Measurements from ENCODE around the gene SEMA3G.

The SEMA3G gene

DNA sequence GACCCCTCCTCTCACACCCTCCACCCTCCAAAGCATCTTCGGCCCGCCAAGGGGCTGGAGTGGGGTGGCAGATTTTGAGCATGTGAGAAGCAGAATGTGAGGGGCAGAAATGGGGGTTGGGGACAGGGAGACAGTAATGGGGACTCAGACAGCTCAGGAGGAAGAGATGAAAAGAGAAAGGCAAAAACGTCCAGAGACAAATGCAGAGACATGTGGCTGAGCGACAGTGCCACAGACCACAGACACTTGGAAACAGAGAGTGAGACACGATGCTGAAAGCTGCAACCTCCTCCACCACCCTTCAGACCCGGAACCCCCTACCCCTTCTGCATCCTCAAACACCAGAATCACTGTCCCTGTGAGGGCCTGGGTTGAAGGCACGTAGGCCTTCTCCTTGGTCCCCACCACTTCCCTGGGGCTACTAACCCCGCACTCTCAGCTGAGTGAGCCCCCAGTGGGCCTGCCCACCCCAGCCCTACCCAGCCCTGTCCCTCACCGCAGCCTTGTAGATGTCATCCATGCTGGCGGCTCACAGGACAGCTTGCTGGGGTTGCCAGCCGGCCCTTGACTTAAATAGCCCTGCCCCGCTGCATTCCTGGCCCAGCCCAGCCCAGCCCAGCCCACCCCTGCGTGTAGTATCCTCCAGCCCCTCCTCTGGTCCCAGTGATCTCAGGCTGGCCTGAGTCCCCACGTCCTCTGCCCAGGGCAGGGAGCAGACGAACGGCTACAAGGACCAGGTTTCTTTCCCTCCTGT lies 8.8 kb upstream of the SEMA3G start, which contains the start of gene TNNC1:
TSS of gene TNNC1 (minus strand) at position 546 of the 754 bp plus-strand sequence. CDS start at position 520, 26 bp downstream.
- DNase-seq (ENCODE audit: low read depth) = no peak

DNA sequence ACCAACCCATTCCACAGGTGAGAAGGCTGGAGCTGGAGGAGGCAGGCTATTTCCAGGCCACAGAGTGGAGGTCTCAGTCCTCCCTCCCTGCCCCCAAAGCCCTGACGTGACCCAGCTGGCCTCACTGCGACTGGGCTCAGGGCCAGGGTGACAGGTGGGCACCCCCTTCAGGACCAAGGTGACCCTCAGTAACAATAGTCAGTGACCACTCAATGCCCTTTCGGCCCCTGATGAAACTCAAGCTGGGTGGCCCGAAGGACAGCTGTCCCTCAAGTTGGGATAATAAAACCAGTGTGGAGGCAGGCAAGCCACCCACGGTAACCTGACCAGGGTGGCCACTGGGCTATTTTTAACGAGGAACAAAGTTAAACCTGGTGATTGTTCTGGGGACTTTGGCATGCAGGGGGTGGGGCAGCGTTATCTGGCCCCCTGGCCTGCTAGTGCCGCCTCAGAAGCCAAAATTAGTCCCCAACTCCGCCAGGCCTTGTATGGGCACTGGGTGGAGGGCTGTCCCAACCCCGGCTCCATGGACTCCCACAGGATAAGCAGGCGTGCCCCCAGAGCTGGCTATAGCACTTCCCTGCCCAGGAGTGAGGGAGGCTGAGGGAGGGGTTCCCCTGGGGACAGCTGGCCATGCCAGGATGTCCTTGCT lies 7.8 kb upstream of the SEMA3G start:
- no peak for DNase-seq (ENCODE audit: low read depth)

DNA sequence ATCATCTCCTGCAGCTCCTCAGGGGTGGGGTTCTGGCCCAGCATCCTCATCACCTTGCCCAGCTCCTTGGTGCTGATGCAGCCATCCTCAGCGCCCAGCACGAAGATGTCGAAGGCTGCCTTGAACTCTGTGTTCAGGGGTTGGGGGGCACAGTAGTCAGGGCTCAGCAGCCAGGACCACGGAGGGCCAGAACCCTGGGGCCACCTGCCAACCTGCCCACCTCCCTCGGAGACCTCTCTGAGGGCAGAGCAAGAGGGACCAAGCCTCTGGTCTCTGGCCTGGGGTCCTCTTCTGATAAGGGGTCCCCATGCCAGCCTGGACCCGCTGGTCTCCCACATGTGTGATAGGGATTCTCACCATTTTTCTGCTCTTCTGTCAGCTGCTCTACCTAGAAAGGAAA lies 7.2 kb upstream of the SEMA3G start:
- DNase-seq (ENCODE audit: low read depth) = no peak

DNA sequence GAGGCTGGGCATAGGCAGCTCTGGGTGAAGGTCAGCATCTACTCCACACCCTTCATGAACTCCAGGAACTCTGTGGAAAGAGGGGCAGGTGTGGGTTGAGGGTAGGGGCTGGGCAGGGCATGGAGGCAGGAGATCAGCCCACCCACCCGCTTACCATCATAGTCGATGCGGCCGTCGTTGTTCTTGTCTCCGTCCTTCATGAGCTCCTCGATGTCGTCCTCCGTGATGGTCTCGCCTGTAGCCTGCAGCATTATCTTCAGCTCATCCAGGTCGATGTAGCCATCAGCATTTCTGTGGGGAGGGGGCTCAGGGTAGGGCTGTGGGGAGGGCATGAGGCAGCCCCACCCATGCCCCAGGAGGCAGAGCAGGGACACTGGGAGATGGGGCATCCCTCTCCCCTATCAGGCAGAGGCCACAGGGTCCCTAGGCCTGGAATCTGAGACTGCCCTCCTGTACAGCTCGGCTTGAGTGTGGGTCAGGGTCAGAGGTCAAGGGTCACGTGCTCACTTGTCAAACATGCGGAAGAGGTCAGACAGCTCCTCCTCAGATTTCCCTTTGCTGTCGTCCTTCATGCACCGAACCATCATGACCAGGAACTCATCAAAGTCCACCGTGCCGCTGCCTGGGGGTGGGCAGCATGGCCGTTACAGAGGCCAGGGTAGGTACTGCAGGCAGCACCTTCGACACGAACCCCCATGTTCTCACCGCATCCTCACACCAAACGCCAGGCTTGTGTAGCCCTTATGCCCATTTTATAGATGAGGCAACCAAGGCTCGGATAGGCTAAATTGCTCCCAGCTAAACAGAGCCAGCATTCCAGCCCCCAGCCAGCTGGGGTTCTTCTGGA lies 6.6 kb upstream of the SEMA3G start:
- DNase-seq (ENCODE audit: low read depth) = no peak

DNA sequence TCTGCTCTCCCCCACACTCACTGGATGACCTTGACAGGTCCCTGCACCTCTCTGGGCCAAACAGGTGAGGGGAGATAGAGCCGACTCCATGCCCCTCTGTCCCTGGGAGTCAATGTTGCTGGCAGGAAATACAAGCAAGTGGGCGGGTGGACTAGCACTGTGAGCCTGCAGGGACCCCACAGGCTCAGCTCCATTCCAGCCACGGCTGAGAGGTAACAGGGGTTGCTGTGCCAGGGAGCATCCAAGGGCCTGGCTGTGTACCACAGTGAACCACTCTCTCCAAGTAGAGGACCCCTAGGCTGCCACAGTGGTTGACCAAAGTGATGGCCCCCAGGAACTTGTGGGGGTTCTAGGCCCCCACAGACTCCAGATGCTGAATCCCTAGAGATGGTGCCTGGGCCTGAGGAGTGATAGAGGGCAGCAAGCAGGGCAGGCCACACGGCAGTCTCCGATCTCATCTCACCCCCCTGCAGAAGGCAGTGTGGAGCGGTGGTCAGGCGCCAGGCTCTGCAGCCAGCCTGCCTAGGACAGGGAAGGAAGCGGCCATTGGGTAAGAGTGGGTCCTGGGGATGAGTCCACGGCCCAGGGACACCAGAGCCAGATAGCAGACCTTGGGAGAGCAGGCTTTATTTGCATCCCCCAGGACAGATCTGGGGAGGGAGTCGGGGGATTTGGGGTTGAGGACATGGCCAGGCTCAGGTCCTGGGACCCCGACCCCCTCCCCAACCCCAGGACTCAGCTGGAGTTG lies 5.8 kb upstream of the SEMA3G start:
- DNase-seq (ENCODE audit: low read depth) = no peak

DNA sequence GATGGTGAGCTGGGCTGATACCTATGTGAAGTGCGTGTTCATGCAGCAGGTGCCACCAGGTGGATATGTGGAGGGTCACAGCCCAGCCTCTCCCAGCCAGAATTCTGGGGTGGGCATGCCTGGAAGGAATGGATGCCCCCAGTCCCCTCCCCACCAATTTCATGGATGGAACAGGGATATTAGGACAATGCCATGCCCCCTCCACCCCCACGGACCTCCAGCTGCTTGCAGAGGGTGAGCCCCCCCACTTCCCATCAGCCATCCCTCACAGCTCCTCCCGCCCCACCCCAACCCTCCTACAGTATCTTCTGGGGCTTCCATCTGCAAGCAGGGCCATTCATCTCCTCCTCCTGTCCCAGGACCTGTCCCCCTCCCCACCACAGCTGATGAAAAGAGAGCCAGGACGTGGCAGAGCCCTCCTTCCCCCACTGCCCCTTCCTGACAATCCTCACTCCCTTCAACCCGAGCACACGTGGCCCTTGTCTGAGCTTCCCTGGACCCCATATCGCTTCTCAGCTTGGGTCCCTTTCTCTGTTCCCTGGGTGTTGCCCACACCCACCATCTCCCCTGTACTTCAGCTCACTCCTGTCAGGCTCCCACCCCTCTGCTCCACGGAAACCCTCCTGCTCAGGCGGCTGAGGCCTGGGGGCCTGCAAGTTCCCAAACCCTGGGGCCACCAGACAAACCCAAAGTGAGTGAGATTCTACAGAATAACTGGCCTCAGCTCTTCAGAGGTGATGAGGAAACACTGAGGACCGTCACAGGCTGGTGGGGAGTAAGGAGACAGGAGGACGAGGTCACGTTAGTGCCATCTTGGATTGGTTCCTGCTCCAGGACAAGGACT lies 2.8 kb upstream of the SEMA3G start:
- no peak for DNase-seq (ENCODE audit: low read depth)

DNA sequence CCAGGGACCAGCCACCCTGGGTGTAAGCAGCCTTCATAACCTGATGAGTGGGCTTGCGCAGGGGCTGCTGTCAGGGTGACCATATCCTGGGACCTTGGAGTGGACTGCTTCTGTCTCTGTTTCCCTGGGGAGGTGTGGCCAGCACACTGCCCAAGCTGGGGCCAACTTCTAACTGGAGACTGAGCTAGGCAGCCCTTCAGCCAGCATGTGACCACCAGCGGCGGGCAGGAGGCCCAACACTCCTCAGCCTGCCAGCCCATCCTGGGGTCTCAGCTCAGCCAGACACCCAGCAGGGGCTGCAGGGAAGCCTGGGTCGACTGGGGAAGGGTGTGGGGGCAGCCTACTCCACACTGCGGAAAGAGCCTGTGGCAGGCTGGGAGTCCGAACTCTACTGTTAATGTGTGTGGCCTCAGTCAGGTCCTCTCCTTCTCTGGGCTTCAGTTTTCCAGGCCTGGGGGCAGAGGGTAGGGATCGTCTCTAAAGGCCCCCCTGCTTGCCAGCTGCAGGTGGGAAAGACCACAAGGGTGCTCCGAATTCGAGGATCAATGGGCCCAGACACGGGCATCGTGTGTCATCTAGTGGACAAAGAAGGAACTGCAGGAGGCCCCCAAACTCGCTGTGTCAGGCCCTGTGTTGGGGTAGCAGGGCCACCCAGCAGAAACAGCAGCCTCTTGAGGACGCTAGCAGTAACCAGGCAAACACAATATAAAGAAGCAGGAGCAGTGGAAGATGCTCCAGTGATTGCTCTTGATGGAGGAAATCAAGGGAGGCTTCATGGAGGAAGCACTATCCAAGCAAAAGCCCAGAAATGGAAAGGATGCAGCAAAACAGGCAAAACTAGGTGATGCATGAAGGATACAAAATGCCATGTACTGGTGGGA lies 2.0 kb upstream of the SEMA3G start:
- peak; percentile 21 for DNase-seq (ENCODE audit: low read depth)

DNA sequence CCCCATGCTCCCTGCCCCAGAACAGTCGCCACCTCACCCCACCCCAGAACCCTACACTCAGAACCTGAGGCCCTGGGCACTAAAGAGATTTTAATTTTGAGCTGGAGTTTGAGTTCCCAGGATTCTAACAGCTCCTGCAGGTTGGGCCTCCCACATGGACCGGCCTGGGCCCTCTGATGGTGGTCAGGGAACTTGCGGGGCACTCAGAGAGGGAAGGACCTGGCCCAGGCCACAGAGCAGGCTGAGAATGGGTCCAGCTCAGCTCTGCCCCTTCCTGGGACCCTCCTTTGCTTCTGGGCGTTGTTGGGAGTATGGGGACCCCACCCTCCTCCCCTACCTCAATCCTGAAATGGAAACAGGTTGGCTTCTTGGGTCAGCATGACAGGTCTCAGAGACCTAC lies 1.1 kb upstream of the SEMA3G start:
- no peak for DNase-seq (ENCODE audit: low read depth)

DNA sequence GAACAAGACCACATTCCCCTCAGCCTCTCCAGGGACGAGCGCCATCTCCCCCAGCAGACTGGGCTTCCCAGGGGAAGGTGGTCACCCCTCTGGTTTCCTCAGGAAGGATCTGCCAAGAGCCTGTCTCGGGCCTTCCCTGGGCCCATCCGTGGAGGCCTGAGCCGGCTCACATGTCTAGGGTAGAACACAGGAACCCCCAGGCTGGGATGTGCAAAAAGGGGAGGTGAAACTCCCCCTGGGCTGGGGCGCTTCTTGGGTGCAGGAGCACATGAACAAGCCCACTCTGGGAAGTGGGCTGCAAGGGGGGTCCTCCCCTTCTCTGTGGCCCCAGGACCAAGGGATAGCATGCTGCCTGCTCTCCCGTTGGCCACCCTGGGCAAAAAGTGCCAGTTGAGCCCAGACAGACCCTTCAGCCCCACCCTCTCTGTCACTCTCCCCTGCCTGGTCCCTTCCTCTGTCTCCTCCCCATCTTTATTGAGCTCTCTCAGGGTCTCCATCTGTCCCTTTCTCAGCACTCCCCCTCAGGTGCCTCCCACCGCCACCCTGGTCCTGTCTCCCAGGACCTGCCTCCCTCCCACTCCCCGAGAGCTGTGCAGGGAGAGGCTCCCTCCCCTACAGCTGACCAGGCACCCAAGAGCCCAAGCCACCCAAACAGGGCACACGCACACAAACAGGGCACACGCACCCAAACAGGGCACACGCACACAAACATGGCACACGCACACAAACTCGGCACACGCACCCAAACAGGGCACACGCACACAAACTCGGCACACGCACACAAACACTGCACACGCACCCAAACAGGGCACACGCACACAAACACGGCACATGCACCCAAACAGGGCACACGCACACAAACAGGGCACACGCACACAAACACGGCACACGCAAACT lies 864 bp downstream of the SEMA3G start:
- DNase-seq (ENCODE audit: low read depth) = no peak

DNA sequence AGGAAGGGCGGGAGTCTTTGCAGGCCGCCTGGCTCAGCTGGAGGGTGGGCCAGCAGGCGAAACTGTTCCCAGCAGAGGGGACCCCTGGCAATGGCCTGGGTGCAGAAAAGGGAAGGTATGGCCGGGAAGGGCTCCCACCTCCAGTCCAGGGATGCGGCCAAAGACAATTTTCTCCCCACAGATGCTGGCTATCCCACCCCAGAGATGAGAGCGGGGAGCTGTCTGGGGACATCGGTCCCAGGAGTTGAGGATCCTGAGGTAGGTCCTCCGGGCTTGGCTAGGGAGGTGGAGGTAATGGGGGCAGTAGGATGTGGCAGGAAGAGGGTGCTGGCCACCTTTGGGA lies 1.7 kb downstream of the SEMA3G start:
- DNase-seq (ENCODE audit: low read depth) = no peak

DNA sequence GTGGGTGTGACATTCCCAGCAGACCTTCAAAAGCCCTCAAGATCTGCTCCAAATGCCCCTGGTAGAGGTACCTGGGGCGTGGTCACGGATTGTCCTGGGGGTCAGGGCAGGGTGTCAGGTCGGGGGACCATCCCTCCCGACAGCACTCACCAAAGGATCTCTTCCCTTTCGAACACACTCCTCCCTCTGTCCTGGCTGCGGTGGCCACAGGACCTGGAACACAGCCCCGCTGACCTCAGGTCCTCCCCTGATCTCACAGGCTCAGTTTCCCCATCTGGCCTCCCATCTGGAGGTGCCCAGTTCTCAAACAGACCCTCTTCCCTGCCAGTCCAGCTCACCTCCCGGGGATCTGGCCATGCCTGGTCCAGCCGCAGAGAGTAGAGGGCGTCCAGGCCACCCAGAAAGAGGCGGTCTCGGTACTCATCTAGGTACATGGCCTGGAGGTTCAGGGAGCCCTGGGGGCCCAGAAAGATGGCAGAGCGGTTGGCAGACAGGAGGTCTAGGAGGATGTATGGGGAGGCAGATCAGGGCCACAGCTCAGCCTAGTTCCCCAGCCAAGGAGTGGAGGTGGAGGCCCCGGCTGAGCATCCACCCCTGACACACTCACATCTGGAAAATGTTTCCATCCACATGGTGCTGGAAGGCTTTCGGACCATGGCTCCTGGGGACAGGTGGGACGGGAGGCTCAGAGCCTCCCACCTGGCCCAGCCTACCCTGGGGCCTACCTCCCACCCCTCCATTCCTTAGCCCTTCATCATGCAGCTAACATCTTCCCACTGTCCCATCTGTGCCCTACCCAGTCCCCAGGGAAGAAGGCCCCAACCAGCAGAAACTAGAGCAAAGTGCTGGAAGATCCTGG lies 2.3 kb downstream of the SEMA3G start:
- DNase-seq (ENCODE audit: low read depth) = no peak

DNA sequence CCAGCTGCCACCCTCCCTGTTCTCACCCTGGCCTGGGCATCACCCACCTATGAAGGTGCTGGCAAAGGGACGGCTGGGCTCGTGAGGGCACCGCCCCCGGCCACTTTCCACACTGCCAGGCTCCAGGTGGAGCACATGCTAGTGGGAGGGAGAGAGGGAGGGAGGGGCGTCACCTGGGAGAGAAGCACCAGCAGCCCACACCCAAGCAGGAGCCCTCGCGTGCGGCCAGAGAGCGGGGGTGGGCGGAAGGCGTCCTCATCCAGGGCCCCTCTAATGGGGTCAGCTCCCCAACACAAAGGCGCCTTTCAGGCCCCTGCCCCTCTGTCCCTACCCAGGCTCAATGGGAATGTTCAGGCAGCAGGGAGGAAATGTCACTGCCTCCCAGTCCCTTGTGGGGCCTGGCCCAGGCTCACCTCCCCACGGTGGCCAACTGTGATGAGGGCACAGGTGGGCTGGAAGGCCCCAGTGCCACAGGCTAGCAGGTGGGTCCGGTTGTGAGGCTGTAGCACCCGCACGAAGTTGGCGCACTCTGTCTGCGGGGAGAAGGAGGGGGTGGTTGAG lies 3.1 kb downstream of the SEMA3G start:
- no peak for DNase-seq (ENCODE audit: low read depth)

DNA sequence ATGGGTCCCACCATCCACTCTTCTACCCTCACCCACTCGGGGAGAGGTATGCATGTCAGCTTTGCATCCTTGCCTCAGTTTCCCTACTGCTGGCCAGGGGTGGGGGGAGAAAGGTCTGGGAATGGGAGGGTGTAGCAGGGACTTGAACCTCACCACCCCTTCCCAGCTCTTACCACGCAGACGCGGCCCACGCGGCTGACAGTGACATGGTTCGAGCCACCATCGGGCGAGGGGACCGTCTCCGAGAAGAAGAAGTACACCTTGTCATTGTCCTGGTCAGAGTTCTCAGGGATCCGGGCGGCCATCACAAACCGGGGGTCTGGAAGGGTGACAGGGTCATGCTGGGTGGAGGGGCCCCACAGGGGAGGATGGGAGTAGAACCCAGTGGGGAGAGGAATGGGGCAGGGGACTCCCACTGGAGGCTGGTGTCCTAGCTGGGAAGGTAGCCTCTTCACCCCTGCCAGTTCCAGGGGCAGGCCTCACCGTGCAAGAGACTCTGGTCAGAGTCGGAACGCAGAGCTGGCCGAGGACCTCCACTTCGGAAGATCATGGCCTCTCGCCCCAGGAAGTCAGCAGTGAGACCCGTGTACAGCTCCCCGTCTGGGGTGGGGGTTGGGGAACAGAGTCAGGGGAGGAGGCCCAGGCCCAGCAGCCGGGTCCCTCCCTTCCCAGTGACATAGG lies 3.7 kb downstream of the SEMA3G start:
- DNase-seq (ENCODE audit: low read depth) = no peak

DNA sequence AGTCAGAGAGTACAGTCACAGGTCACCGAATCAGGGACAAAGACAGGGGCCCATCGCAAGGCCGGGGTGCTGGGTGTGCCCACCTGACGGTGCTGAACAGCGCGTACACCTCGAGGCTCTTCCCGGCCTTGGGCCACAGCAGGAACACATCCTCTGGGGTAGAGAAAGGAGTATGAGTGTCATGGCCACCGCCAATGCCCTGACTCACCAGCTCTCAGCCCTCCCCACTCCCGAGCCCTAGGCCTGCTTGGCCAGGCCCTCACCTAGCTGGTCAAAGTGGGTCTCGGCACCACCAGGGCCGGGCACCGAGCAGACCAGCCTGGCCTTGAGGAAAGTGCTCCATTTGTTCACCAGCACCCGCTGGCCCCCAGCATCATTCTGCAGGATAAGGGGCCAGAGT lies 4.2 kb downstream of the SEMA3G start:
- no peak for DNase-seq (ENCODE audit: low read depth)

DNA sequence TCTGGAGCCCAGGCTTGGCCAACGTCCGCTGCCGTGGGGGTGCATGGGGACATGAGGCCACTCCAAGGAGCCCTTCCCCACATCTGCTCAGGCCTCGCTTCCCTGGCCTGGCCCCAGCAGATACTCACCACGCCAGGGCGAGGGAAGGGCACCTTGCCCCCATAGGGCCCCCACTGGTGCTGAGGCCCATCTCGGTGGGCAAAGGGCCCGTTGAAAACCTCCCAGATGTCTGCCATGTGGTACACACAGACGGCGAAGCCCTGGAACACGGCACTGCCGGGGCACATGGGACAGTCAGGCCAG lies 4.7 kb downstream of the SEMA3G start:
- no peak for DNase-seq (ENCODE audit: low read depth)

DNA sequence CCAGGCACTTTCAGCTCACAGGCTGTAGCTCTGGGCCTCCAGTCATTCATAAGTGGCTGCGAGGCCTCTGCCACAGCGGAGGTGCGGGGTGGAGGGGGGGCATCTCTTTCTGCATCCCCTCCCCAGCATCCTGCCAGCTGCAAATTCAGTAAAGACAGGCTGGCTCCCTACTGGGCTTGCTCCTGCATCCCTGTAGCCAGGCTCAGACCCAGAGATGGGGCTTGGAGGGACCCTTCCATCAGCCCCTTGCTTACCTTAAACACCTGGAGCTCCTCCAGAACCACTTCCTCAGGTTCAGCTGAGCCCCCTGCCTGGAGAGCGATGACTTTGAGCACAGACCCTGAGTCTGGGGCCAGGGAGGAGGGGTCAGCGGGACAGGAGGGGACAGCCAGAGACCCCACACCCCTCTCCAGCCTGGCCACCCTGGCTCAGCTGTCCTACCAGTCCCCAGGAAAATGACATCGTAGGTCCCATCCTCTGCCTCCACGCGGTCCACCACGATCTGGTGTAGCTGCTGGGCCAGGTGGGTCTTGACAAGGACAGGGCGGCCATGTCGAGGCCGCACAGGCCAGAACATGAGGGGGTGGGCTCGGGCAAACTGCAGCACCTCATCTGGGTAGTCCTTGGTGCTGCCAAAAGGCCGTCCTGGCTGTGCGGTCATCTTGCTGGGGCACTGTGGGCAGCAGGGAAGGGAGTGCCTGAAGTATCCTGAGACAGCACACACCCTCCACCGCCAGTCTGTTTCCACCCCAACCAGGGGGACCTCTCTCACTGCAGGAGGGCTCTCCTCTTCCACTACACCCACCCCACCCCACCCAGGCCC lies 5.3 kb downstream of the SEMA3G start:
- no peak for DNase-seq (ENCODE audit: low read depth)
